Measurements from ENCODE around the gene FEM1C. TPM values are rescaled to one million over a fixed set of nuclear protein-coding genes. Genes with fewer than 3 reads are reported as not detected.

FEM1C gene
- total RNA-seq, 4 donors from 2014 or later = 5.8 to 46.0 (median 40.0) TPM

- no peak for DNase-seq
- TF ChIP-seq POLR2A (IDR thresholded peaks at IDR 0.05) = no peak
- no peak for TF ChIP-seq POLR2AphosphoS5 (IDR thresholded peaks at IDR 0.05)
- TF ChIP-seq, protein P1, sequence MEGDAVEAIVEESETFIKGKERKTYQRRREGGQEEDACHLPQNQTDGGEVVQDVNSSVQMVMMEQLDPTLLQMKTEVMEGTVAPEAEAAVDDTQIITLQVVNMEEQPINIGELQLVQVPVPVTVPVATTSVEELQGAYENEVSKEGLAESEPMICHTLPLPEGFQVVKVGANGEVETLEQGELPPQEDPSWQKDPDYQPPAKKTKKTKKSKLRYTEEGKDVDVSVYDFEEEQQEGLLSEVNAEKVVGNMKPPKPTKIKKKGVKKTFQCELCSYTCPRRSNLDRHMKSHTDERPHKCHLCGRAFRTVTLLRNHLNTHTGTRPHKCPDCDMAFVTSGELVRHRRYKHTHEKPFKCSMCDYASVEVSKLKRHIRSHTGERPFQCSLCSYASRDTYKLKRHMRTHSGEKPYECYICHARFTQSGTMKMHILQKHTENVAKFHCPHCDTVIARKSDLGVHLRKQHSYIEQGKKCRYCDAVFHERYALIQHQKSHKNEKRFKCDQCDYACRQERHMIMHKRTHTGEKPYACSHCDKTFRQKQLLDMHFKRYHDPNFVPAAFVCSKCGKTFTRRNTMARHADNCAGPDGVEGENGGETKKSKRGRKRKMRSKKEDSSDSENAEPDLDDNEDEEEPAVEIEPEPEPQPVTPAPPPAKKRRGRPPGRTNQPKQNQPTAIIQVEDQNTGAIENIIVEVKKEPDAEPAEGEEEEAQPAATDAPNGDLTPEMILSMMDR (IDR thresholded peaks at IDR 0.05) = no peak
- no peak for TF ChIP-seq EP300 (IDR thresholded peaks at IDR 0.05; ENCODE audit: low read depth)
- Histone ChIP-seq H3K27ac (no peak overlapping the region), H3K36me3 (no peaks in the 10 kb centered on the region), H3K27me3 (no peaks in the 10 kb centered on the region), H3K4me3 (no peak overlapping the region), H3K4me1 (no peaks in the 10 kb centered on the region), H3K9me3 (no peaks in the 10 kb centered on the region)
- WGBS, 2 donors (ENCODE audit: low coverage in 1 of 2) = 62 to 82% methylated on average over 6 of the region's 6 CpGs
- intact Hi-C loops (cut with DNase I; ENCODE audit: low total_unique reads) (no loop called here), in situ Hi-C loops (cut with MboI; ENCODE audit: low pct_ligation_motif_present in 1 of 4, low pct_unique_long_range_greater_than_20kb in 1 of 4, low sequenced_read_pairs in 3 of 4) (loop anchor here in 2 of 4 donors (10.0 to 25.0 kb wide), 3 partner anchors 205 to 492 kb away; no protein-coding TSS in a partner anchor)
These were observed 35.2 kb upstream of the FEM1C start for GRCh38 chr5:115579747-115580173.

GRCh38 chr5:115579216-115579615 is 34.6 kb upstream of the FEM1C start:
- H3K4me3 ChIP-seq = no peak overlapping the region
- no peaks in the 10 kb centered on the region for H3K27me3 ChIP-seq
- TF ChIP-seq POLR2AphosphoS5 (IDR thresholded peaks at IDR 0.05) = no peak
- TF ChIP-seq POLR2A (IDR thresholded peaks at IDR 0.05) = no peak
- no peak for TF ChIP-seq EP300 (IDR thresholded peaks at IDR 0.05; ENCODE audit: low read depth)
- DNase-seq = no peak
- intact Hi-C loops (cut with DNase I; ENCODE audit: low total_unique reads) (no loop called here), in situ Hi-C loops (cut with MboI; ENCODE audit: low pct_ligation_motif_present in 1 of 4, low pct_unique_long_range_greater_than_20kb in 1 of 4, low sequenced_read_pairs in 3 of 4) (loop anchor here in 1 of 4 donors (10.0 to 25.0 kb wide), 2 partner anchors 204 to 492 kb away; no protein-coding TSS in a partner anchor)
- no peaks in the 10 kb centered on the region for H3K36me3 ChIP-seq
- no peaks in the 10 kb centered on the region for H3K9me3 ChIP-seq
- no peaks in the 10 kb centered on the region for H3K4me1 ChIP-seq
- H3K27ac ChIP-seq = no peak overlapping the region
- WGBS, 2 donors (ENCODE audit: low coverage in 1 of 2) = 78% methylated on average over 1 to 3 of the region's 3 CpGs

GRCh38 chr5:115578657-115579056 is 34.1 kb upstream of the FEM1C start:
- WGBS, 2 donors (ENCODE audit: low coverage in 1 of 2) = 67 to 75% methylated on average over 3 of the region's 3 CpGs
- Histone ChIP-seq H3K9me3 (no peaks in the 10 kb centered on the region), H3K27ac (no peak overlapping the region), H3K4me3 (no peak overlapping the region), H3K4me1 (no peaks in the 10 kb centered on the region), H3K27me3 (no peaks in the 10 kb centered on the region), H3K36me3 (no peaks in the 10 kb centered on the region)
- no peak for DNase-seq
- in situ Hi-C loops (cut with MboI; ENCODE audit: low pct_ligation_motif_present in 1 of 4, low pct_unique_long_range_greater_than_20kb in 1 of 4, low sequenced_read_pairs in 3 of 4) = loop anchor here in 1 of 4 donors (10.0 to 25.0 kb wide), 2 partner anchors 204 to 491 kb away; no protein-coding TSS in a partner anchor
- intact Hi-C loops (cut with DNase I; ENCODE audit: low total_unique reads) = no loop called here
- TF ChIP-seq, protein P1 (IDR thresholded peaks at IDR 0.05) = no peak
- no peak for TF ChIP-seq POLR2A (IDR thresholded peaks at IDR 0.05)
- TF ChIP-seq EP300 (IDR thresholded peaks at IDR 0.05; ENCODE audit: low read depth) = no peak
- no peak for TF ChIP-seq POLR2AphosphoS5 (IDR thresholded peaks at IDR 0.05)

DNA sequence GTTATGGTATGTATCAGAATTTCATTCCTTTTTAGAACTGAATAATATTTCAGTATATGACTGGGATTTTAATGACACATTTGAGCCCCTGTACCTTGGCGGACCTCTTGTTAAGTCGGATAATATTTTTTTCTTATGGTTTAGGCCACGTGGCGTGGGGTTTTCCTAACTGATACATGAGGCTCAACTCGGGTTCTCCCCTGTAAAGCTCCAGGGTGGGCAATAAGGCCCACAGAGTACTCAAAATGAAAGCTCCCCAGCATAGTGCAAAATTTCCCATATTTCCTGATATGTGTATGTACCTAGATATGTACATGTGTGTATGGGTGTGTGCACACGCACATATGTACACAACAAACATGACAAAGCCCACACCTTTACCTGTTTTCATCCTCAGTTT is 33.2 kb upstream of the FEM1C start:
- Histone ChIP-seq H3K27me3 (no peaks in the 10 kb centered on the region), H3K36me3 (no peaks in the 10 kb centered on the region), H3K27ac (no peak overlapping the region), H3K4me3 (no peak overlapping the region), H3K9me3 (no peaks in the 10 kb centered on the region), H3K4me1 (no peaks in the 10 kb centered on the region)
- WGBS, 2 donors (ENCODE audit: low coverage in 1 of 2) = 81 to 83% methylated on average over 4 to 6 of the region's 6 CpGs
- DNase-seq = no peak
- TF ChIP-seq, protein P1 (IDR thresholded peaks at IDR 0.05) = no peak
- TF ChIP-seq POLR2A (IDR thresholded peaks at IDR 0.05) (no peak), POLR2AphosphoS5 (IDR thresholded peaks at IDR 0.05) (no peak), EP300 (IDR thresholded peaks at IDR 0.05; ENCODE audit: low read depth) (no peak)
- intact Hi-C loops (cut with DNase I; ENCODE audit: low total_unique reads) = no loop called here
- in situ Hi-C loops (cut with MboI; ENCODE audit: low pct_ligation_motif_present in 1 of 4, low pct_unique_long_range_greater_than_20kb in 1 of 4, low sequenced_read_pairs in 3 of 4) = loop anchor here in 1 of 4 donors (10.0 to 25.0 kb wide), 2 partner anchors 203 to 490 kb away; no protein-coding TSS in a partner anchor
